BLaER1 treated with 17β-estradiol and CSF1 and Interleukin-3, amounts not matched to agents 10 nM and 100 nM (cell line): ENCODE results near the gene MPV17.

Experiments used
- H3K27ac ChIP-seq, 11 experiments: shearing (Covaris generic); formaldehyde crosslinking; 2 replicates each; pipeline ENCODE4 v1.8.1; 2022
- H3K27me3 ChIP-seq, 11 experiments: shearing (Covaris generic); formaldehyde crosslinking; 2 replicates each; pipeline ENCODE4 v1.8.1; 2022
- H3K36me3 ChIP-seq, 11 experiments: shearing (Covaris generic); formaldehyde crosslinking; 2 replicates each; pipeline ENCODE4 v1.8.1; 2022
- H3K4me1 ChIP-seq, 10 experiments: shearing (Covaris generic); formaldehyde crosslinking; 2 replicates each; pipeline ENCODE4 v1.8.1; 2022
- H3K4me2 ChIP-seq, 11 experiments: shearing (Covaris generic); formaldehyde crosslinking; 2 replicates each; pipeline ENCODE4 v1.8.1; 2022
- H3K4me3 ChIP-seq, 10 experiments: shearing (Covaris generic); formaldehyde crosslinking; 2 replicates each; pipeline ENCODE4 v1.8.1; 2022
- H3K9ac ChIP-seq, 11 experiments: shearing (Covaris generic); formaldehyde crosslinking; 2 replicates each; pipeline ENCODE4 v1.8.1; 2022
- H3K9me3 ChIP-seq, 11 experiments: shearing (Covaris generic); formaldehyde crosslinking; replicated peaks in 1 of 11; 2 replicates each; pipeline ENCODE4 v1.8.1; 2022
- H4K20me1 ChIP-seq, 11 experiments: shearing (Covaris generic); formaldehyde crosslinking; 2 replicates each; pipeline ENCODE4 v1.8.1; 2022
- Cebpa-rat ChIP-seq, 11 experiments: shearing (Covaris generic); IDR thresholded peaks; 2 replicates each; pipeline ENCODE4 v1.8.1; 2022

MPV17 gene, protein sequence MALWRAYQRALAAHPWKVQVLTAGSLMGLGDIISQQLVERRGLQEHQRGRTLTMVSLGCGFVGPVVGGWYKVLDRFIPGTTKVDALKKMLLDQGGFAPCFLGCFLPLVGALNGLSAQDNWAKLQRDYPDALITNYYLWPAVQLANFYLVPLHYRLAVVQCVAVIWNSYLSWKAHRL

GRCh38 chr2:27322766-27323595 lies at the start of gene MPV17:
TSS of gene MPV17 (minus strand) at chr2:27323097. CDS start at chr2:27322517, 580 bp downstream.
- TF ChIP-seq Cebpa-rat (IDR thresholded peaks at IDR 0.05), result no peak
- Histone ChIP-seq H3K27ac (peak within 1 kb of the TSS; percentile 89 to 99 (median 95)), H3K9ac (peak within 1 kb of the TSS; percentile 88 to 98 (median 94)), H4K20me1 (peaks cover 0 to 17% (median 0%) of the 10 kb centered on the region in 11 experiments; a peak in 2 of 22 replicates), H3K4me3 (peak within 1 kb of the TSS; percentile 72 to 94 (median 86)), H3K4me2 (peak within 1 kb of the TSS; percentile 88 to 100 (median 98)), H3K9me3 (no peaks in the 10 kb centered on the region), H3K4me1 (peaks cover 29 to 50% (median 42%) of the 10 kb centered on the region in 10 experiments), H3K27me3 (no peaks in the 10 kb centered on the region), H3K36me3 (peaks cover 22 to 58% (median 32%) of the 10 kb centered on the region in 11 experiments)

GRCh38 chr2:27370816-27371620 lies 48.1 kb upstream of the MPV17 start:
- TF ChIP-seq Cebpa-rat (IDR thresholded peaks at IDR 0.05), result no peak
- H3K36me3 ChIP-seq, result peaks cover 57 to 74% (median 63%) of the 10 kb centered on the region in 11 experiments

GRCh38 chr2:27370026-27370815 lies 47.3 kb upstream of the MPV17 start, which contains the start of the genes EIF2B4 and SNX17:
TSS of gene EIF2B4 (minus strand) at chr2:27370338. CDS start at chr2:27370314, 24 bp downstream.
TSS of gene SNX17 (plus strand) at chr2:27370616. CDS start at chr2:27370744, 128 bp downstream.
- TF ChIP-seq Cebpa-rat (IDR thresholded peaks at IDR 0.05), result no peak
- Histone ChIP-seq H3K36me3 (peaks cover 55 to 74% (median 63%) of the 10 kb centered on the region in 11 experiments), H3K4me3 (peak within 1 kb of the TSS; percentile 76 to 98 (median 90)), H3K4me2 (peak within 1 kb of the TSS; percentile 90 to 98 (median 94)), H3K4me1 (peaks cover 41 to 52% (median 45%) of the 10 kb centered on the region in 10 experiments), H3K9me3 (no peaks in the 10 kb centered on the region), H3K27me3 (no peaks in the 10 kb centered on the region), H3K9ac (peak within 1 kb of the TSS; percentile 92 to 100 (median 97)), H3K27ac (peak within 1 kb of the TSS; percentile 85 to 99 (median 98)), H4K20me1 (peaks cover 0 to 31% (median 10%) of the 10 kb centered on the region in 11 experiments; a peak in 13 of 22 replicates)

More at GRCh38 chr2:27370816-27371620, 48.1 kb upstream of the MPV17 start:
- Histone ChIP-seq H3K4me1 (peaks cover 41 to 58% (median 45%) of the 10 kb centered on the region in 10 experiments), H3K27me3 (no peaks in the 10 kb centered on the region), H3K4me2 (peak overlapping the region; percentile 80 to 94 (median 88)), H3K27ac (peak overlapping the region; percentile 85 to 99 (median 98)), H3K9me3 (no peaks in the 10 kb centered on the region), H3K9ac (peak overlapping the region; percentile 92 to 100 (median 97)), H3K4me3 (peak overlapping the region; percentile 76 to 98 (median 90)), H4K20me1 (peaks cover 7 to 39% (median 18%) of the 10 kb centered on the region in 11 experiments; a peak in 15 of 22 replicates)

DNA sequence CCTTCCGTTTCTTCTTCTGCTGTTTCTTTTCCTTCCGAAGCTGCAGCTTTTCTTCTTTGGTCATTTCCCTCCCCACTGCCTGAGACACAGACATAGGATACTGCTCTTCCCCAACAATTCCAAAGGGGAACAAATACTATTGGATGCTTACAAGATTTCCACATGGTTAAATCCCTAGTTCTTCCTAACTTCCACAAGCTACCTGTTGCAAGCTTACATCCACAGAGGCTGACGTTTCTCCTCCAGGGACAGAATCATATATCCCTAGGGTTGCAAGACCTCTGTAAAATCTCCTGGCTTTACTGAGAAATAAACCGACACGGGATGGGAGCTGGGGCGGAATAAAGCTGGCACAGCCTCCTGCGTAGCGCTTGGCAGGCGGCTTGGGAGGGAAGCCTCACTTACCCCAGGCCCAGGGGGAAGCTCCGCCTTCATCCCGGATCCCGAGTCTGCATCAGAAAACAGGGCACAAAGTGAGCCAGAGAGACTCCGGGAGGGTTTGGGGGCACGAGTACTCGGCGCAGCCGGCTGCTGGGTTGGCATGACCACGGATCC lies 46.7 kb upstream of the MPV17 start:
- peaks cover 53 to 74% (median 63%) of the 10 kb centered on the region in 11 experiments for H3K36me3 ChIP-seq

DNA sequence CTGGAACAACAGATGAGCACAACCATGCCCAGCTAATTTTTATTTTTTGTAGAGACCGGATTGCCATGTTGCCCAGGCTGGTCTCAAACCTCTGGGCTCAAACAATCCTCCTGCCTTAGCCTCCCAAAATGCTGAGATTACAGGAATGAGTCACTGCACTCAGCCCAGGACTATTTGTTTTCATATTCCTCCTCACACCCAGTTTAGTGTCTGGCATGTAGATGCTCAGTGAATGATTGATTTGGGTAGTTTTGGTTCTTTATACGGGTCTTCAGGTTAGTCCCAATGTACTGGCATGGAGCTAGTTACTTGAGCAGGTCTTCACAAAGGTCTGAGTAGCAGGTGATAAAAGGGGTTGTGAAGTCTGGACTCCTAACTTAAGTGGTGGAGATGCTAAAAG lies 41.0 kb upstream of the MPV17 start:
- peaks cover 55 to 79% (median 68%) of the 10 kb centered on the region in 11 experiments for H3K36me3 ChIP-seq
- peaks cover 0 to 32% (median 12%) of the 10 kb centered on the region in 11 experiments; a peak in 10 of 22 replicates for H4K20me1 ChIP-seq
- no peak overlapping the region for H3K4me3 ChIP-seq
- no peak overlapping the region for H3K9ac ChIP-seq
- no peak for TF ChIP-seq Cebpa-rat (IDR thresholded peaks at IDR 0.05)
- no peak overlapping the region for H3K4me2 ChIP-seq
- no peaks in the 10 kb centered on the region for H3K9me3 ChIP-seq
- no peaks in the 10 kb centered on the region for H3K27me3 ChIP-seq
- H3K27ac ChIP-seq, result no peak overlapping the region
- peaks cover 7 to 14% (median 12%) of the 10 kb centered on the region in 10 experiments for H3K4me1 ChIP-seq

More for the DNA sequence above, 46.7 kb upstream of the MPV17 start:
- H3K4me2 ChIP-seq, result peak overlapping the region; percentile 88 to 98 (median 94)
- H3K9ac ChIP-seq, result peak overlapping the region; percentile 92 to 100 (median 97)
- TF ChIP-seq Cebpa-rat (IDR thresholded peaks at IDR 0.05), result no peak
- peak overlapping the region; percentile 73 to 99 (median 98) for H3K27ac ChIP-seq
- peaks cover 41 to 49% (median 43%) of the 10 kb centered on the region in 10 experiments for H3K4me1 ChIP-seq
- H3K9me3 ChIP-seq, result no peaks in the 10 kb centered on the region
- H3K27me3 ChIP-seq, result no peaks in the 10 kb centered on the region
- peaks cover 0 to 33% (median 10%) of the 10 kb centered on the region in 11 experiments; a peak in 13 of 22 replicates for H4K20me1 ChIP-seq
- peak overlapping the region; percentile 76 to 98 (median 90) for H3K4me3 ChIP-seq

DNA sequence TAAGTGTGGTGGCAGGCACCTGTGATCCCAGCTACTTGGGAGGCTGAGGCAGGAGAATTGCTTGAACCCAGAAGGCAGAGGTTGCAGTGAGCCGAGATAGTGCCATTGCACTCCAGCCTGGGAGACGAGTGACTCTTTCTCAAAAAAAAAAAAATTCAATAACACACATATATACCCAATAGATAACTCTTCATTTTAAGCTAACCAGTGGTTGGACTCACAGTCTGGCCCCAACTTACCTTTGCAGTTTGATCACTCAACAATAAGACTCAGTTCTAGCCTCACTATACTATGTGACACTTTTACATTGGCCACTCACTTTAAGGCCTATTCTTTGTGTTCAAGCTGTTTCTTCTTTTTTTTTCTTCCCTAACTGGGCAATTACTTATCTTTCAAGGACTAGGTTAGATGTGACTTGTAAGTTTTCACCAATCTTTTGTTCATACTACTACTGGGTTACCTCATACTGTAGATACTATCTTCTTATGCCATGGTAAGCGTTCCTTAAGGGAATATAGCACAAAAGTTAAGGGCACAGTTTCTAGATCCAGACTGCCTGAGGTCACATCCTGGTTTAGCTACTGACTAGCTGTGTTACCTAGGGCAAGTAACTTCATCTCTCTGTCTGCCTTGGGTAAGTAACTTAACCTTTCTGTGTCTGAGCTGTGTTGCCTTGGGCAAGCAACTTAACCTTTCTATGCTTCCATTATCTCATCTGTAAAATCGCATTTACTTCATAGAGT lies 40.0 kb upstream of the MPV17 start:
- no peak overlapping the region for H3K4me3 ChIP-seq
- no peak overlapping the region for H3K27ac ChIP-seq
- H3K4me2 ChIP-seq, result no peak overlapping the region
- no peak overlapping the region for H3K9ac ChIP-seq
- TF ChIP-seq Cebpa-rat (IDR thresholded peaks at IDR 0.05), result no peak
- H4K20me1 ChIP-seq, result peaks cover 0 to 28% (median 12%) of the 10 kb centered on the region in 11 experiments; a peak in 9 of 22 replicates
- no peaks in the 10 kb centered on the region for H3K27me3 ChIP-seq
- H3K36me3 ChIP-seq, result peaks cover 46 to 72% (median 64%) of the 10 kb centered on the region in 11 experiments
- peaks cover 7 to 11% (median 8%) of the 10 kb centered on the region in 10 experiments for H3K4me1 ChIP-seq
- no peaks in the 10 kb centered on the region; a peak in 2 of 22 replicates for H3K9me3 ChIP-seq
